Measurements from ENCODE around the gene RAD51B.
A peak's percentile ranks its signal among the peaks of the same experiment; 100 is the strongest.
"Not testable (repeated sequence)": the region's sequence is repeated elsewhere in the genome, so short reads cannot be mapped to it uniquely, and the experiment has no call there.

Gene RAD51B

GRCh38 chr14:68074765-68075381 is 255.3 kb downstream of the RAD51B start:
- FAIRE-seq: no peak
- no peak for DNase-seq (ENCODE audit: low spot score)

GRCh38 chr14:68075382-68076029 is 255.9 kb downstream of the RAD51B start:
- no peak for DNase-seq (ENCODE audit: low spot score)
- no peak for FAIRE-seq

- DNase-seq (ENCODE audit: low spot score) (no peak), FAIRE-seq (no peak)
These were observed 256.9 kb downstream of the RAD51B start for GRCh38 chr14:68076451-68076850.

GRCh38 chr14:68079941-68080697 is 260.5 kb downstream of the RAD51B start:
- DNase-seq (ENCODE audit: low spot score): no peak
- FAIRE-seq: no peak

GRCh38 chr14:68081489-68081888 is 261.9 kb downstream of the RAD51B start:
- no peak for FAIRE-seq

GRCh38 chr14:68082698-68083291 is 263.2 kb downstream of the RAD51B start:
- DNase-seq (ENCODE audit: low spot score): no peak
- no peak for FAIRE-seq

More at GRCh38 chr14:68081489-68081888, 261.9 kb downstream of the RAD51B start:
- DNase-seq (ENCODE audit: low spot score): no peak

- no peak for FAIRE-seq
- DNase-seq (ENCODE audit: low spot score): no peak
These were observed 264.7 kb downstream of the RAD51B start for GRCh38 chr14:68084256-68084655.

- no peak for DNase-seq (ENCODE audit: low spot score)
- FAIRE-seq: no peak
These were observed 266.2 kb downstream of the RAD51B start for GRCh38 chr14:68085742-68086141.

- DNase-seq (ENCODE audit: low spot score) (peak; percentile 16), FAIRE-seq (no peak)
These were observed 268.9 kb downstream of the RAD51B start for GRCh38 chr14:68088451-68088854.

- FAIRE-seq: peak; percentile 86
These were observed 269.7 kb downstream of the RAD51B start for GRCh38 chr14:68089146-68089731.

GRCh38 chr14:68094158-68094557 is 274.6 kb downstream of the RAD51B start:
- FAIRE-seq: peak; percentile 75

More at GRCh38 chr14:68089146-68089731, 269.7 kb downstream of the RAD51B start:
- DNase-seq (ENCODE audit: low spot score): peak; percentile 83

GRCh38 chr14:68094752-68095151 is 275.2 kb downstream of the RAD51B start:
- FAIRE-seq: no peak

More at GRCh38 chr14:68094158-68094557, 274.6 kb downstream of the RAD51B start:
- DNase-seq (ENCODE audit: low spot score): peak; percentile 51

GRCh38 chr14:68097727-68098126 is 278.1 kb downstream of the RAD51B start:
- no peak for DNase-seq (ENCODE audit: low spot score)
- FAIRE-seq: no peak

More at GRCh38 chr14:68094752-68095151, 275.2 kb downstream of the RAD51B start:
- DNase-seq (ENCODE audit: low spot score): no peak

- FAIRE-seq: no peak
These were observed 279.3 kb downstream of the RAD51B start for GRCh38 chr14:68098834-68099233.

GRCh38 chr14:68099495-68100045 is 280.0 kb downstream of the RAD51B start:
- FAIRE-seq (no peak), DNase-seq (ENCODE audit: low spot score) (no peak)

More at GRCh38 chr14:68098834-68099233, 279.3 kb downstream of the RAD51B start:
- no peak for DNase-seq (ENCODE audit: low spot score)

GRCh38 chr14:68101715-68102301 is 282.2 kb downstream of the RAD51B start:
- not testable (repeated sequence) for FAIRE-seq; DNase-seq (ENCODE audit: low spot score)

- no peak for FAIRE-seq
- DNase-seq (ENCODE audit: low spot score): no peak
These were observed 284.3 kb downstream of the RAD51B start for GRCh38 chr14:68103853-68104252.

GRCh38 chr14:68104518-68104917 is 284.9 kb downstream of the RAD51B start:
- DNase-seq (ENCODE audit: low spot score): peak; percentile 74
- peak; percentile 80 for FAIRE-seq

GRCh38 chr14:68105816-68106215 is 286.2 kb downstream of the RAD51B start:
- FAIRE-seq (no peak), DNase-seq (ENCODE audit: low spot score) (no peak)

- FAIRE-seq (no peak), DNase-seq (ENCODE audit: low spot score) (no peak)
These were observed 286.9 kb downstream of the RAD51B start for GRCh38 chr14:68106456-68106855.

- DNase-seq (ENCODE audit: low spot score) (no peak), FAIRE-seq (no peak)
These were observed 287.3 kb downstream of the RAD51B start for GRCh38 chr14:68106905-68107304.

Data from RCC 7860 (cell line).